Measurements from ENCODE around the gene NHLH2.

GRCh38 chr1:115809847-115810246 is 31.1 kb downstream of the NHLH2 start:
- TF ChIP-seq NFIC (IDR thresholded peaks at IDR 0.05), result no peak
- TF ChIP-seq TAF1 (IDR thresholded peaks at IDR 0.05; ENCODE audit: low read depth), result no peak
- no peak for TF ChIP-seq EP300 (IDR thresholded peaks at IDR 0.05; ENCODE audit: borderline replicate concordance)
- TF ChIP-seq TEAD4 (IDR thresholded peaks at IDR 0.05), result no peak
- no peak for TF ChIP-seq FOXM1 (IDR thresholded peaks at IDR 0.05; ENCODE audit: borderline replicate concordance, low read depth)
- TF ChIP-seq EGR1 (IDR thresholded peaks at IDR 0.05), result no peak
- TF ChIP-seq, protein P1, sequence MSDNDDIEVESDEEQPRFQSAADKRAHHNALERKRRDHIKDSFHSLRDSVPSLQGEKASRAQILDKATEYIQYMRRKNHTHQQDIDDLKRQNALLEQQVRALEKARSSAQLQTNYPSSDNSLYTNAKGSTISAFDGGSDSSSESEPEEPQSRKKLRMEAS (IDR thresholded peaks at IDR 0.05), result no peak
- TF ChIP-seq CEBPB (IDR thresholded peaks at IDR 0.05), result no peak
- TF ChIP-seq, protein P2, sequence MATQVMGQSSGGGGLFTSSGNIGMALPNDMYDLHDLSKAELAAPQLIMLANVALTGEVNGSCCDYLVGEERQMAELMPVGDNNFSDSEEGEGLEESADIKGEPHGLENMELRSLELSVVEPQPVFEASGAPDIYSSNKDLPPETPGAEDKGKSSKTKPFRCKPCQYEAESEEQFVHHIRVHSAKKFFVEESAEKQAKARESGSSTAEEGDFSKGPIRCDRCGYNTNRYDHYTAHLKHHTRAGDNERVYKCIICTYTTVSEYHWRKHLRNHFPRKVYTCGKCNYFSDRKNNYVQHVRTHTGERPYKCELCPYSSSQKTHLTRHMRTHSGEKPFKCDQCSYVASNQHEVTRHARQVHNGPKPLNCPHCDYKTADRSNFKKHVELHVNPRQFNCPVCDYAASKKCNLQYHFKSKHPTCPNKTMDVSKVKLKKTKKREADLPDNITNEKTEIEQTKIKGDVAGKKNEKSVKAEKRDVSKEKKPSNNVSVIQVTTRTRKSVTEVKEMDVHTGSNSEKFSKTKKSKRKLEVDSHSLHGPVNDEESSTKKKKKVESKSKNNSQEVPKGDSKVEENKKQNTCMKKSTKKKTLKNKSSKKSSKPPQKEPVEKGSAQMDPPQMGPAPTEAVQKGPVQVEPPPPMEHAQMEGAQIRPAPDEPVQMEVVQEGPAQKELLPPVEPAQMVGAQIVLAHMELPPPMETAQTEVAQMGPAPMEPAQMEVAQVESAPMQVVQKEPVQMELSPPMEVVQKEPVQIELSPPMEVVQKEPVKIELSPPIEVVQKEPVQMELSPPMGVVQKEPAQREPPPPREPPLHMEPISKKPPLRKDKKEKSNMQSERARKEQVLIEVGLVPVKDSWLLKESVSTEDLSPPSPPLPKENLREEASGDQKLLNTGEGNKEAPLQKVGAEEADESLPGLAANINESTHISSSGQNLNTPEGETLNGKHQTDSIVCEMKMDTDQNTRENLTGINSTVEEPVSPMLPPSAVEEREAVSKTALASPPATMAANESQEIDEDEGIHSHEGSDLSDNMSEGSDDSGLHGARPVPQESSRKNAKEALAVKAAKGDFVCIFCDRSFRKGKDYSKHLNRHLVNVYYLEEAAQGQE (IDR thresholded peaks at IDR 0.05; ENCODE audit: low read depth), result no peak
